GM23338 (cell line): ENCODE data around the gene ZC3H13. TPM values are rescaled to one million over a fixed set of nuclear protein-coding genes. Genes with fewer than 3 reads are reported as not detected.

ENCODE experiments used
- ATAC-seq: fragments of 200-7000 bp; cut with Tn5 transposase; 3 replicates; pipeline ENCODE4 v1.9.1; 2020
- DNase-seq: peaks from one replicate; pipeline ENCODE4 v3.0.0-alpha.2; 2015; ENCODE audit warnings: low spot score
- H2AFZ ChIP-seq: fragments of 200-600 bp; sonication (generic); 2 replicates; pipeline ENCODE4 v1.8.0; 2016; ENCODE audit warnings: antibody characterized with exemption, mild to moderate bottlenecking, moderate library complexity
- H3F3A ChIP-seq: fragments of 200-600 bp; sonication (generic); replicated peaks from 2 replicates; pipeline ENCODE4 v1.8.0; 2017; ENCODE audit warnings: antibody characterized with exemption, mixed run types, low read depth
- H3K27ac ChIP-seq: fragments of 200-600 bp; sonication (generic); 2 replicates; pipeline ENCODE4 v1.6.1; 2016; ENCODE audit warnings: low read depth
- H3K27me3 ChIP-seq: fragments of 200-600 bp; sonication (generic); 2 replicates; pipeline ENCODE4 v1.8.0; 2016; ENCODE audit warnings: mild to moderate bottlenecking, mixed run types, moderate library complexity; ENCODE audit not compliant: insufficient read depth
- H3K36me3 ChIP-seq: fragments of 200-600 bp; sonication (generic); 2 replicates; pipeline ENCODE4 v1.8.0; 2016; ENCODE audit warnings: mild to moderate bottlenecking; ENCODE audit not compliant: insufficient read depth
- H3K4me1 ChIP-seq: fragments of 200-600 bp; sonication (generic); 2 replicates; pipeline ENCODE4 v1.8.0; 2016; ENCODE audit warnings: mild to moderate bottlenecking, moderate library complexity; ENCODE audit not compliant: insufficient read depth
- H3K4me2 ChIP-seq: fragments of 200-600 bp; sonication (generic); 2 replicates; pipeline ENCODE4 v1.7.1; 2017; ENCODE audit warnings: mixed run types
- H3K4me3 ChIP-seq: fragments of 200-600 bp; sonication (generic); 2 replicates; pipeline ENCODE4 v1.6.1; 2016; ENCODE audit warnings: mixed run types
- H3K79me2 ChIP-seq: fragments of 200-600 bp; sonication (generic); replicated peaks from 2 replicates; pipeline ENCODE4 v1.8.0; 2017; ENCODE audit warnings: mild to moderate bottlenecking; ENCODE audit not compliant: insufficient read depth
- H3K9me2 ChIP-seq: fragments of 200-600 bp; sonication (generic); 2 replicates; pipeline ENCODE4 v1.8.0; 2017; ENCODE audit not compliant: insufficient read depth
- H4K20me1 ChIP-seq: fragments of 200-600 bp; sonication (generic); replicated peaks from 2 replicates; pipeline ENCODE4 v1.8.0; 2017; ENCODE audit warnings: mild to moderate bottlenecking; ENCODE audit not compliant: insufficient read depth
- H3K27ac Mint-ChIP-seq: 2 replicates; pipeline ENCODE4 v1.8.0; 2020; ENCODE audit warnings: inconsistent platforms, mild to moderate bottlenecking, moderate library complexity, mixed read lengths
- H3K27me3 Mint-ChIP-seq: 3 replicates; pipeline ENCODE4 v1.8.0; 2022; ENCODE audit warnings: low read depth, mild to moderate bottlenecking, moderate library complexity, mixed read lengths, inconsistent platforms; ENCODE audit not compliant: insufficient read depth, poor library complexity
- H3K36me3 Mint-ChIP-seq: 3 replicates; pipeline ENCODE4 v1.8.0; 2021; ENCODE audit warnings: low read depth, mild to moderate bottlenecking, inconsistent platforms, moderate library complexity, mixed read lengths
- H3K4me1 Mint-ChIP-seq: 3 replicates; pipeline ENCODE4 v1.8.0; 2020; ENCODE audit warnings: mild to moderate bottlenecking, inconsistent platforms, mixed read lengths
- H3K4me3 Mint-ChIP-seq: 3 replicates; pipeline ENCODE4 v1.8.0; 2021; ENCODE audit warnings: moderate library complexity, mild to moderate bottlenecking, inconsistent platforms, mixed read lengths
- H3K9me3 Mint-ChIP-seq: 3 replicates; pipeline ENCODE4 v1.8.0; 2020; ENCODE audit warnings: moderate library complexity, mild to moderate bottlenecking, inconsistent platforms, mixed read lengths
- CREB1 ChIP-seq: fragments of 250-450 bp; sonication (Bioruptor Pico); IDR thresholded peaks from 2 replicates; pipeline ENCODE4 v1.5.0; 2020; ENCODE audit warnings: low read depth, mild to moderate bottlenecking, moderate library complexity
- CTCF ChIP-seq, 2 experiments: fragments of 200-600 bp in 1 of 2; sonication (generic) in 1 of 2; conservative IDR thresholded peaks; 2 replicates each; pipeline versions ENCODE4 v1.5.1 to v1.6.1; 2016 to 2017; ENCODE audit warnings: antibody characterized with exemption in 2 of 2, low read depth in 2 of 2, mild to moderate bottlenecking in 2 of 2, moderate library complexity in 1 of 2
- EZH2 ChIP-seq: fragments of 200-600 bp; sonication (generic); IDR thresholded peaks from one replicate; pipeline ENCODE4 v1.8.0; 2017; ENCODE audit warnings: antibody characterized with exemption, mild to moderate bottlenecking, low read depth; ENCODE audit not compliant: unreplicated experiment
- EZH2phosphoT487 ChIP-seq: fragments of 200-600 bp; sonication (generic); IDR thresholded peaks from one replicate; pipeline ENCODE4 v1.8.1; 2018; ENCODE audit warnings: antibody characterized with exemption; ENCODE audit not compliant: unreplicated experiment
- JUNB ChIP-seq: IDR thresholded peaks from one replicate; pipeline ENCODE4 v1.6.1; 2016; ENCODE audit warnings: antibody characterized with exemption; ENCODE audit not compliant: unreplicated experiment
- NANOG ChIP-seq: IDR thresholded peaks from 2 replicates; pipeline ENCODE4 v1.6.1; 2016; ENCODE audit warnings: antibody characterized with exemption, borderline replicate concordance
- POLR2AphosphoS5 ChIP-seq: IDR thresholded peaks from 2 replicates; pipeline ENCODE4 v1.6.1; 2016; ENCODE audit warnings: antibody characterized with exemption, low read depth
- STAT1 ChIP-seq: IDR thresholded peaks from one replicate; pipeline ENCODE4 v1.6.1; 2016; ENCODE audit warnings: antibody characterized with exemption; ENCODE audit not compliant: unreplicated experiment
- ZNF114 ChIP-seq: fragments of 250-450 bp; sonication (Bioruptor Pico); IDR thresholded peaks from 2 replicates; pipeline ENCODE4 v1.5.0; 2020; ENCODE audit warnings: mild to moderate bottlenecking, moderate library complexity
- ZNF331 ChIP-seq: fragments of 250-450 bp; sonication (Bioruptor Pico); IDR thresholded peaks from 2 replicates; pipeline ENCODE4 v1.5.0; 2020; ENCODE audit warnings: low read depth, mild to moderate bottlenecking, moderate library complexity
- polyA plus RNA-seq: library from polyadenylated mRNA; unstranded; fragments of >200 nt; fragmentation: Nextera tagmentation; extraction: Ambion mirVana; gene quantifications from 2 replicates; pipeline ENCODE4 v1.2.1, GENCODE V29; 2016
- total RNA-seq: library from RNA; depleted of rRNA; stranded (reverse); fragments of >200 nt; shearing (Covaris generic); gene quantifications from 2 replicates; pipeline ENCODE4 v1.2.3, GENCODE V29; 2014
- TF ChIP-seq, protein P1 (sequence below): IDR thresholded peaks from 2 replicates; pipeline ENCODE4 v1.6.1; 2016; ENCODE audit warnings: antibody characterized with exemption
- TF ChIP-seq, protein P2 (sequence below): IDR thresholded peaks from one replicate; pipeline ENCODE4 v1.6.1; 2018; ENCODE audit warnings: antibody characterized with exemption; ENCODE audit not compliant: unreplicated experiment

Gene ZC3H13
- total and polyA plus RNA-seq, 2 experiments from 2014 or later = 39.6 to 125 TPM

GRCh38 chr13:45950386-45951000, 102.1 kb downstream of the ZC3H13 start (continued):
- TF ChIP-seq, protein P1, sequence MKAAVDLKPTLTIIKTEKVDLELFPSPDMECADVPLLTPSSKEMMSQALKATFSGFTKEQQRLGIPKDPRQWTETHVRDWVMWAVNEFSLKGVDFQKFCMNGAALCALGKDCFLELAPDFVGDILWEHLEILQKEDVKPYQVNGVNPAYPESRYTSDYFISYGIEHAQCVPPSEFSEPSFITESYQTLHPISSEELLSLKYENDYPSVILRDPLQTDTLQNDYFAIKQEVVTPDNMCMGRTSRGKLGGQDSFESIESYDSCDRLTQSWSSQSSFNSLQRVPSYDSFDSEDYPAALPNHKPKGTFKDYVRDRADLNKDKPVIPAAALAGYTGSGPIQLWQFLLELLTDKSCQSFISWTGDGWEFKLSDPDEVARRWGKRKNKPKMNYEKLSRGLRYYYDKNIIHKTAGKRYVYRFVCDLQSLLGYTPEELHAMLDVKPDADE = no peak
- no peak for TF ChIP-seq POLR2AphosphoS5

DNA sequence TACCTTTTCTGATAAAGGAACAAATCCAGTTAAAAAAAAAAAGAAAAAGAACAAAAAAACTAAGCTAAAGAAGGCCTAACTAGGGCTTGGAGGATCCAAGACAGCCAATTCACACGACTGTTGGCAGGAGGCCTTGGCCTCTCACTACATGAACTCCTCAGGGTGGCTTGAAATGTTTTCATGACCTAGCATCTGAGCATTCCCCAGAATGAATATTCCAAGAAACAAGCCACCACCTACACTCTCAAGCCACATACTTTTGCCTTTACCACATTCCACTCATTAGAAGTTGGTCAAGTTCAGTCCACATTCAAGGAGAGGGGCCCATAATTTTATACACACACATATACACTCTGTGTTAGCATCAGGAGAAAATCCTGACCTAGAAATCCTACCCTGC, 103.4 kb downstream of the ZC3H13 start:
- H3K27ac Mint-ChIP-seq = no peak overlapping the region
- no peaks in the 10 kb centered on the region for H3K36me3 ChIP-seq
- 0 out of 3 replicates have a peak, but pooled peaks cover 2% of the 10 kb centered on the region for H3K4me1 Mint-ChIP-seq
- H3K27me3 Mint-ChIP-seq = peaks cover 2% of the 10 kb centered on the region
- H3K4me3 ChIP-seq = no peak overlapping the region
- H3K36me3 Mint-ChIP-seq = no peaks in the 10 kb centered on the region
- no peaks in the 10 kb centered on the region for H3K9me2 ChIP-seq
- no peak overlapping the region for H2AFZ ChIP-seq
- no peaks in the 10 kb centered on the region for H3K27me3 ChIP-seq
- no peak overlapping the region for H3K4me3 Mint-ChIP-seq
- H4K20me1 ChIP-seq = no peaks in the 10 kb centered on the region; the same call in 1 of the 2 replicates
- no peak for TF ChIP-seq EZH2
- DNase-seq (no peak), ATAC-seq (no peak)
- H3K9me3 Mint-ChIP-seq = no peaks in the 10 kb centered on the region
- no peaks in the 10 kb centered on the region for H3K4me1 ChIP-seq
- no peak overlapping the region for H3K27ac ChIP-seq
- no peak overlapping the region for H3K4me2 ChIP-seq
- no peaks in the 10 kb centered on the region for H3F3A ChIP-seq
- no peaks in the 10 kb centered on the region for H3K79me2 ChIP-seq

DNA sequence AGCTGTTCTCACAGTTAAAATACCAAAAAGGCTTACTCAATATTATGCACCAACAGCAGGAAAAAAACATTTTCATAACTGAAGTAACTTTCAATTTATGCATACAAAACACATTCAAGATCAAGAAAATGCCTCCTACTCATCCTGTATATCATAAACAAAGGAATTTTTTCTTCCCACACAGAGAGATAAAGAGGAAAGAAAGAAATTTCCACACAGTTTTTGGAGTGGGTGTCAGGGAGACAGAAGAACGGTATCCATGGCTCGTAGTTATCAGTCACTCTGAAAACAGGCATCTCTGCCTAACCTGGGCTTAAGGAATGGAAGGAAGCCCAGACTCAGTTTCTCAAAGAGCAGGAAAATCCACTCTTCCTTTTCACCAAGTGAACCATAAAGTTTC, 108.6 kb downstream of the ZC3H13 start:
- Mint-ChIP-seq H3K27ac (no peak overlapping the region), H3K4me3 (no peak overlapping the region), H3K4me1 (no peaks in the 10 kb centered on the region), H3K9me3 (no peaks in the 10 kb centered on the region), H3K36me3 (no peaks in the 10 kb centered on the region), H3K27me3 (peaks cover 1% of the 10 kb centered on the region)
- Histone ChIP-seq H3K36me3 (no peaks in the 10 kb centered on the region), H3K27ac (no peak overlapping the region), H3K27me3 (no peaks in the 10 kb centered on the region), H3K4me1 (no peaks in the 10 kb centered on the region), H3K4me2 (no peak overlapping the region), H3K9me2 (no peaks in the 10 kb centered on the region), H3K4me3 (no peak overlapping the region), H3F3A (no peaks in the 10 kb centered on the region), H2AFZ (no peak overlapping the region), H3K79me2 (no peaks in the 10 kb centered on the region), H4K20me1 (no peaks in the 10 kb centered on the region)
- ATAC-seq (no peak), DNase-seq (no peak)
- TF ChIP-seq JUNB (no peak), POLR2AphosphoS5 (no peak), CREB1 (CRISPR knock-in tag) (no peak), ZNF114 (CRISPR knock-in tag) (no peak), CTCF (conservative IDR thresholded peaks at IDR 0.05; ENCODE audit: low read depth in 2 of 2) (no peak), EZH2phosphoT487 (no peak), NANOG (no peak), ZNF331 (no peak), STAT1 (no peak), EZH2 (no peak)
- TF ChIP-seq, protein P2, sequence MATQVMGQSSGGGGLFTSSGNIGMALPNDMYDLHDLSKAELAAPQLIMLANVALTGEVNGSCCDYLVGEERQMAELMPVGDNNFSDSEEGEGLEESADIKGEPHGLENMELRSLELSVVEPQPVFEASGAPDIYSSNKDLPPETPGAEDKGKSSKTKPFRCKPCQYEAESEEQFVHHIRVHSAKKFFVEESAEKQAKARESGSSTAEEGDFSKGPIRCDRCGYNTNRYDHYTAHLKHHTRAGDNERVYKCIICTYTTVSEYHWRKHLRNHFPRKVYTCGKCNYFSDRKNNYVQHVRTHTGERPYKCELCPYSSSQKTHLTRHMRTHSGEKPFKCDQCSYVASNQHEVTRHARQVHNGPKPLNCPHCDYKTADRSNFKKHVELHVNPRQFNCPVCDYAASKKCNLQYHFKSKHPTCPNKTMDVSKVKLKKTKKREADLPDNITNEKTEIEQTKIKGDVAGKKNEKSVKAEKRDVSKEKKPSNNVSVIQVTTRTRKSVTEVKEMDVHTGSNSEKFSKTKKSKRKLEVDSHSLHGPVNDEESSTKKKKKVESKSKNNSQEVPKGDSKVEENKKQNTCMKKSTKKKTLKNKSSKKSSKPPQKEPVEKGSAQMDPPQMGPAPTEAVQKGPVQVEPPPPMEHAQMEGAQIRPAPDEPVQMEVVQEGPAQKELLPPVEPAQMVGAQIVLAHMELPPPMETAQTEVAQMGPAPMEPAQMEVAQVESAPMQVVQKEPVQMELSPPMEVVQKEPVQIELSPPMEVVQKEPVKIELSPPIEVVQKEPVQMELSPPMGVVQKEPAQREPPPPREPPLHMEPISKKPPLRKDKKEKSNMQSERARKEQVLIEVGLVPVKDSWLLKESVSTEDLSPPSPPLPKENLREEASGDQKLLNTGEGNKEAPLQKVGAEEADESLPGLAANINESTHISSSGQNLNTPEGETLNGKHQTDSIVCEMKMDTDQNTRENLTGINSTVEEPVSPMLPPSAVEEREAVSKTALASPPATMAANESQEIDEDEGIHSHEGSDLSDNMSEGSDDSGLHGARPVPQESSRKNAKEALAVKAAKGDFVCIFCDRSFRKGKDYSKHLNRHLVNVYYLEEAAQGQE = no peak
- TF ChIP-seq, protein P1 = no peak
